RPMI7951 (cell line): ENCODE measurements around the gene KRTAP2-4. TPM values are rescaled to one million over a fixed set of nuclear protein-coding genes. Genes with fewer than 3 reads are reported as not detected.
"Not testable (repeated sequence)": the region's sequence is repeated elsewhere in the genome, so short reads cannot be mapped to it uniquely, and the experiment has no call there.

Experiments used
- DNase-seq: peaks from one replicate; pipeline ENCODE4 v3.0.0-alpha.2; 2012; ENCODE audit warnings: low read depth
- total RNA-seq: library from RNA; depleted of rRNA; stranded (reverse); fragments of >200 nt; shearing (Covaris generic); gene quantifications from 2 replicates; pipeline ENCODE4 v1.2.3, GENCODE V29; 2014

The KRTAP2-4 gene
- total RNA-seq, 1 experiment from 2014 or later = not detected

DNA sequence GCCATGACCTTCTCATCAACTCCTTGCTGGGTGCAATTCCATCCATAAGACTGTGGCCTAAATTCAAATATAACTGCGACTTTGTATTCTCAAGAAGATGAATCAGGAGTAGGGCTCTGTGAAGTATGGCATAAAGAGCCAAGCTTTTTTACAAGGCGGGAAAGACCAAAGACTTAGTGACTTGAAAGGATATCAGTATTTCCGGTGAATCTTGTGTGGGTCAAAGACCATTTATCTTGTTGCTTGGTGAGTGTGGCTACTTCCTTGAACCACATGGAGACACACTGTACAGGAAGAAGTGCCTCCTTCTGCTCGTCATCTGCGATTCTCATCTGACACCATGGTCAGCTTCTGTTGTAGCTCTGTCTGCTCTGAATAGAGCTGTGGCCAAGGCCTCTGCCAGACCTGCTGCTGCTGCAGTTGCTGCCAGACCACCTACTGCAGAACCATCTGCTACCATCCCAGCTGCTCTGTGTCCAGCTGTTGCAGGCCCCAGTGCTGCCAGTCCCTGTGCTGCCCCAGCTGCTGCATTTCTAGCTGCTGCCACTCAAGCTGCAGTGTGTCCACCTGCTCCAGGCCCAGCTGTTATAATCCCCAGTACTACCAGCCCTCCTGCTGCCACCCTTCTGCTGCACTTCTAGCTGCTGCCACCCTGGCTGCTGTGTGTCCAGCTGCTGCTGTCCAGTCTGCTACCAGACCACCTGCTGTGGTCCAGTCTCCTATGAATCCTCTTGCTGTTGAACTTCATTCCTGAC lies 6.1 kb upstream of the KRTAP2-4 start:
- no peak for DNase-seq

DNA sequence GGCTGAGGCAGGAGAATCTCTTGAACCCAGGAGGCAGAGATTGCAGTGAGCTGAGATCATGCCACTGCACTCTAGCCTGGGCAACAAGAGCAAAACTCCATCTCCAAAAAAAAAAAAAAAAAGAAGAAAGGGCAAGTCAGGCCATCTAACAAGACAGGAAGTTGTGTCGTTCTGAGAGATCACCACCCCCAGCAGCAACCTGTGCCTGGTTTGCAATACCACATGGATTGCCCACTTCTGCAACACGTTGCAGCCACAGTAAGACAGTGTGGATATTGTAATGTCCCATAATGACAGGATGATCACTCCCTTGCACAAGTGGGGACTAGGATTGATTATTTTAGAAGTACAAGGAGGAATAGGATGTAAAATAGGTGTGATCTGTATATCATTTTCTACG lies 3.4 kb upstream of the KRTAP2-4 start:
- no peak for DNase-seq

DNA sequence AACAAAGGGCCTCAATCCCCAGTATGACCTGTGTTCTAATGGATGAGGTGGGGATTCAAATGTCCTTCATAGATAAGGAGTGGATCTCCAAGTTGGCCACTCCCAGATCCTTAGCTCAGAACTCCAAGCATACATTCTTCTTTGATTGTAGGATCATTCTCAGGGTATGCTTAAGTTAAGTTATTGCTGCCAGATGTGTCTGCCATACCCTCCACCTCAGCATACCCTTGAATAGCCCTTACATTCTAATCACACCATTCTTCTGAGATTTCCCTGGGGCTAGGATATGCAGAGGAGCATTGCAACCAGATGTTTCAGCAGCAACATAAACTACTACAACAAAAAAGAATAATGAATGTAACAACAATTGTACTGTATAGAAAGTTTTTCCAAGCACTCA lies 1.6 kb upstream of the KRTAP2-4 start:
- DNase-seq = peak; percentile 86

DNA sequence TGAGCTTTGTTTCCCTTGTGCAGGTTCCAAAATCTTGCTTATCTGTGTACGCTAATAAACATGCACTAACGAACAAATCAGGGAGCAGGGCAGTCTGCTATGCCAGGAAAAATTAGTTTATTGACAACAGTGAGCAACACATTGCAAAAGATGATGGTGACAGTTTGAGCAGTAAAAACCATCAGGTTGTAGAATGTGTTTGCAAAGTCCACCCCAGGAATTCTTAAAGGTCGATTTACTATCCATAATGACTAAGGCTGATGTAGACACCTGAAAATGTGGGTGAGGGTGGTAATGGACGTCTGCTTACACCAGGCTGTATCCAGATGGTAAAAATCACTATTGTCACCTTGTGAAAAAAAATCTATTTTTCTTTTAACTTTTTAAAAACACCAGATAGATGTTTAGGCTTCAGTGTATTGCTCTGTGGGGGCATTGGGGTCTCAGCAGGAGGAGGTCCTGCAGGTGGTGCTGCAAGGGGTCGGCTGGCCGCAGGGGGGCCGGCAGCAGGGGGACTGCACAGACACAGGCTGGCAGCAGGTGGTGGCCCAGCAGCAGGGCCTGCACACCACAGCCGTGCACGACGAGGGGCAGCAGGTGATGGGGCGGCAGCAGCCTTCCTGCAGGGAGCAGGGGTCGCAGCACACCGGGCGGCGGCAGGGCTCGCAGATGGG lies 526 bp downstream of the KRTAP2-4 start:
- not testable (repeated sequence) for DNase-seq

DNA sequence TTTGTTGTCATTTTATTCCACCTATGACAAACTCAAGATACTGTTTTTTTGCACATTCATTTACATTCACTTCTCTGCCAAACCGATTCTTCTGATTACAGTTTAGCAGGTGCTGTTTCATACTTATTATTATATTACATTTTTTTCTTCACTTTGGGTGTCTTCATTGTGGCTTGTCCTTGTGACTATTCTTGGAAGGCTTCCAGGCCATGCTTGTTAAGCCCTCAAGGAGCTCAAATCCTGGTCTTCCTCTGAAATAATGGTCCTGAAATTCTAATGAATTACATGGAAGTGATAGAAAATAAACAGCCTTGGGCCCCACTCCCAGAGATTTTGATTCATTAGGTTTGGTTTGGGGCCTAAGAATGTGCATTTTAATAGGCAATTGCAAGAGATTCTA lies 1.4 kb downstream of the KRTAP2-4 start:
- no peak for DNase-seq

DNA sequence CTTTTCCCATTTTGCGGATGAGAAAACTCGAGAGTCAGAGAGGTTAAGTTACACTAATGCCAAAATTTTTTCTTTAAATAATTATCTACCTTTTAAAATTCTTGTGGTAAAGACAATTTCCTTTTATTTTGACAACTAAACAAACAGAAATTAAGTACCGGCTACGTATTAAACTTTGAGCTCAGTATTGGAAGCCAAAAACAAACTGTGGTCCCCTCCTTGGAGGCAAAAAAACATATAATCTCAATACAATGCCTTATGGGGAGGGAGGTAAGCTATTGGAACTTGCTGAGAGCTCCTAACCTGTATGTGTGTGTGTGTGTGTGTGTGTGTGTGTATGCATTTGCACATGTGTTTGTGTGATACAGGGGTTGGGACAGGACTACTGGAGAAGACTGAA lies 2.2 kb downstream of the KRTAP2-4 start:
- no peak for DNase-seq

DNA sequence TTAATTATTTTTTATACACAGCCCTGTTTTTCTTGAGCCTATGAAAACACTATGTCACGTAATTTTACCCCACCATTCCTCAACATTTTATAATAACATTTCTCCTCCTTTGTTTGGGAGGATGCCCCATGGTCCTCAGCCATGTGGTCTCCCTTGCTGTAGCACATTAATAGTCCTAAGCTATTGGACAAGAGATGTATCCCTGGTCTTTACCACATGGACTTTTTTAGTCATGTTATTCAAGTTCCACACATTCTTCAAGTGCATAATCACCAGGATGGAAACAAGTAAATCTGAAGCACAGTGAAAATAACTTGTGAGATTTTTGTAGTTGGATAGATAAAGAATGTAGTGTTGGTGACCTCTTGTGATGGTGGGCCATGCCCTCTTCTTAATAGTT lies 3.7 kb downstream of the KRTAP2-4 start:
- DNase-seq = peak; percentile 88

DNA sequence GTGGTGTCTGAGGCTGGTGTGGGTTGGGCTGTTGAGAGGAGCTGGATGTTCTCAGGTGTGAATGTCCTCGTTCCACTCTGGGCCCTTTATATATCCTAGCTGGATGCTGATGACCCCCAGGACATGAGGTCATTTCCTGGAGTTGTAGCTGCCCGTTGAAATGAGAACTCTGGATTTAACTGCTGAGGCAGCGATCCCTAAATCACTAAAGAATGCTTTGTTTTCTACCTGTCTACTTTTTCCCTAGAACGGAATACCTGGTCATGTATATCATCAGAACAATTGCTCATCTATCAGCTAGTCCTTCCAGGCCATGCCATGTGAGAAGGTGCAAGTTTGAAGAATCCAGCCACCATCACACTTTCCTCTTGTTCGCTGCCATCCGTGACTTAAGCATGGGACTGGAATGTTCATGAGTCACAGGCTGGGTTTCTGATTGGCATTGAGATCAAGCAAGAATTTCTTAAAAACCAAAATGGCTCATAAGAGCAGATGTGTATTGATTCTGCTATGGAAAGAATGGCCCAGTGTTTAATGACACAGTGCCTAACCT lies 5.6 kb downstream of the KRTAP2-4 start, which contains the start of gene KRTAP2-3:
Gene KRTAP2-3, minus strand, starts transcription at position 63 of the 553 bp plus-strand sequence. CDS start 64 bp downstream, outside the sequence.
- peak; percentile 93 for DNase-seq

DNA sequence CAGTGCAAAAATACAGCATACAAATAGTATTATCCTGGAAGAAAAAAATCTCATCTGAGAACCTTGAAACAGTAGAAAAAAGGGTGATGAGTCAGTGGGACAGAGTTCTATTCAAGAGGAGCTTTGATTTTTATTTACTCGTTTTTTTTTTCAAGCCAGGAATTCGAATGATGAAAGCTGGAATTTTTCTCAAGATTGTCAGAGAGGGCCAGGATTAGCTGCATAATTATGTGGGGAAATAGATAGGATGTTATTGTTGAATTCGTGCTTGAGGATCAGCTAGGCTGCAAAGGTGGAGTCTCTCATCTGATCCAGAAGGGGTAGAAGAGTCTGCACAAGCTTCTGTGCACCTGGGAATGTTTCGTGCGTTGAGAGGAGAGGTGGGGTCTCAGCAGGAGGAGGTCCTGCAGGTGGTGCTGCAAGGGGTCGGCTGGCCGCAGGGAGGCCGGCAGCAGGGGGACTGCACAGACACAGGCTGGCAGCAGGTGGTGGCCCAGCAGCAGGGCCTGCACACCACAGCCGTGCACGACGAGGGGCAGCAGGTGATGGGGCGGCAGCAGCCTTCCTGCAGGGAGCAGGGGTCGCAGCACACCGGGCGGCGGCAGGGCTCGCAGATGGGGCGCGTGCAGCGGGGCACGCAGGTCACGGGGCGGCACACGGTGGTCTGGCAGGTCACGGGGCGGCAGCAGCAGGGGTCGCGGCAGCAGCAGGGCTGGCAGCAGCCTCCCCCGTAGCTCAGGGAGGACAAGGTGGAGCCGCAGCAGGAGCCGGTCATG lies 6.2 kb downstream of the KRTAP2-4 start:
- peak; percentile 81 for DNase-seq

DNA sequence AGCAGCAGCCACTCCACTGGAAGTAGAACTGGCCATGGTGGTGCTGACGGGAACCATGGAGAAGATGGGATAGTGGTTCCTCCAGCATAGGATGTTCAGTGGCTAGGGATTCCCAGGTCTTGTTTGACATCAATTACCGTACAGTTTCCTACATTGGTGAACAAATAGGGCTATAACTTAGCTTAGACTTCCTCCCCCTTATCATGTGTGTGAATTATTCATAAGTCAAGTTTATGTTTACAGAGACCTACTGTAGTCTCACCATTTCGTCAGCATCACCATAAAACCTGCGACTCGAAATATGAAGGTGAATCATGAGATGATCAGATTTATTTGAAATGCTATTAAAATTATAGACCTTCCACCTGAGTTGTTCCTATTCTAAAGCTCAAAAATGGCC lies 6.9 kb downstream of the KRTAP2-4 start:
- no peak for DNase-seq

DNA sequence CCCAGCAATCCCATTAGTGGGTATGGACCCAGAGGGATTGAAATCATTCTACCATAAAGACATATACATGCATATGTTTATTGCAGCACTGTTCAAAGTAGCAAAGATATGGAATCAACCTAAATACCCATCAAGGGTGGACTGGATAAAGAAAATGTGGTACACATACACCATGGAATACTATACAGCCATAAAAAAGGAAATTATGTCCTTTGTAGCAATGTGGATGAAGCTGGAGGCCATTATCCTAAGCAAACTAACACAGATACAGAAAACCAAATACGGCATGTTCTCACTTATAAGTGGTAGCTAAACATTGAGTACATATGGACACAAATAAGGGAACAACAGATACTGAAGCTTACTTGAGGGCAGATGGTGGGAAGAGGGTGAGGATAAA lies 8.1 kb downstream of the KRTAP2-4 start:
- no peak for DNase-seq

DNA sequence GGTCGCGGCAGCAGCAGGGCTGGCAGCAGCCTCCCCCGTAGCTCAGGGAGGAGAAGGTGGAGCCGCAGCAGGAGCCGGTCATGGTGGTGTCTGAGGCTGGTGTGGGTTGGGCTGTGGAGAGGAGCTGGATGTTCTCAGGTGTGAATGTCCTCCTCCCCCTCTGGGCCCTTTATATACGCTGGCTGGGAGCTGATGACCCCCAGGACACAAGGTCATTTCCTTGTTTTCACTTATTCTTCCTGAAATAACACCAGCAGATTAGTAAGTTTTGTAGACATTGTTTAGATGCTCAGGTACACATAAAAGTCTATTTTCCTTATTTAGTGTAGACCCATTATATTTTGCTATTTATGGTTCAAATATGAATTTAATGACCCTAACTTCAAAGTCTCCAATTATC lies 10.5 kb downstream of the KRTAP2-4 start, which contains the start of gene KRTAP2-2:
Gene KRTAP2-2, minus strand, starts transcription at position 101 of the 400 bp plus-strand sequence. Its CDS starts 19 bp downstream, at position 82.
- not testable (repeated sequence) for DNase-seq

DNA sequence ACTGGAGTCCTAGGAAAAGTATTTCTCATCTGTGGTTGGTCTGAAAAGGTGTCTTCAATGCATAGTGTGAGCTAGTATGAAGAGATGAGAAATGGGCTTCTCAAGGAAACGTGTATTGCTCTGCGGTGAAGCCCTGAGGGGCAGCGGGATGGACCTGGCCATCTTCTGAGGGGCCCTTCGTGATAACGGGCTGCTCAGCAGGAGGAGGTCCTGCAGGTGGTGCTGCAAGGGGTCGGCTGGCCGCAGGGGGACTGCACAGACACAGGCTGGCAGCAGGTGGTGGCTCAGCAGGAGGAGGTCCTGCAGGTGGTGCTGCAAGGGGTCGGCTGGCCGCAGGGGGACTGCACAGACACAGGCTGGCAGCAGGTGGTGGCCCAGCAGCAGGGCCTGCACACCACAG lies 11.1 kb downstream of the KRTAP2-4 start:
- DNase-seq = not testable (repeated sequence)

DNA sequence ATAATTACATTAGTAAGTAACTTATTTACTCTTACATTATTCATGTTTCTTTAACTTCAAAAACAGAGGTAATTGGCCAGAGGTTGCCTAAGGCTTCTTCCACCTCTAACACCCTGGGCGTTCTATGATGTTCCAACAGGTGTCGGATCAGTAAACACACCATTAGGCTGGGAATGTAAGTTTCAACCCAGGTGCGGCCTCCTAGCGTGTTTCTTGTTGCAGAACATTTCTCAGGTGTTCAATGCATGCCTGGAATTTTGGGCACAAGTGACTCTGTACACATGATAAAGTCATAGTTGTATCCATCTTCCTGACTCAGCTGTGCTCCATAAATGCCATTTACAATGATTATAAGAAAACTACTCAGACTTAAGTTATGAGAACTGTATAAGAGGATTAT lies 11.7 kb downstream of the KRTAP2-4 start:
- no peak for DNase-seq

DNA sequence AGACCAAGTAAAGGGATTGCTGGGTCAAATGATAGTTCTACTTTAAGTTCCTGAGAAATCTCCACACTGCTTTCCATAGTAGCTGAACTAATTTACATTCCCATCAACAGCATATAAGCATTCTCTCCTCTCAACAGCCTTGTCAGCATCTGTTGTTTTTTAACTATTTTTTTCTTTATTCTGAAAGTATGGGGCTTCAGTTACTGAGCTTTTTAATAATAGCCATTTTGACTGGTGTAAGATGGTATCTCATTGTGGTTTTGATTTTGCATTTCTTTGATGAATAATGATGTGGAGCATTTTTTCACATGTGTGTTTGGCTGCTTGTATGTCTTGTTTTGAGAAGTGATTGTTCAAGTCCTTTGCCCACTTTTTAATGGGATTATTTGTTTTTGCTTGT lies 13.1 kb downstream of the KRTAP2-4 start:
- DNase-seq = peak; percentile 66

DNA sequence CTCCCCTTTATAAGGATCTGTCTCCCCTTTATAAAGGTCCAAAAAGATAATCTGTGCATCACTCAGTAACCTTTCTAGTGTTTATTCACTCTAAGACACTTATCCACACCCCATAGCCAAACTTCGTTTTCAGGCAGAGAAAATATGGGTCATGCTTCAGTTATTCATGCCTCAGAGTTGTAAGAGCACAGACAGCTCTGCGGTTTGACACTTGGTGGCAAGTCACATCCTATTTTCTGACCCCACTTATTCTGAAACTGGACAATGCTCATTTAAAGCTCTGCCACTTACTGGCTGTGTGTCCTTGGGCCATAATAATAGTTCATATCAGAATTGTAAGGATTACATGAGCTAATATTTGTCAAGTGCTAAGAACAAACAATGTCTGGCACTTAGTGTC lies 16.6 kb downstream of the KRTAP2-4 start:
- DNase-seq = peak; percentile 90

DNA sequence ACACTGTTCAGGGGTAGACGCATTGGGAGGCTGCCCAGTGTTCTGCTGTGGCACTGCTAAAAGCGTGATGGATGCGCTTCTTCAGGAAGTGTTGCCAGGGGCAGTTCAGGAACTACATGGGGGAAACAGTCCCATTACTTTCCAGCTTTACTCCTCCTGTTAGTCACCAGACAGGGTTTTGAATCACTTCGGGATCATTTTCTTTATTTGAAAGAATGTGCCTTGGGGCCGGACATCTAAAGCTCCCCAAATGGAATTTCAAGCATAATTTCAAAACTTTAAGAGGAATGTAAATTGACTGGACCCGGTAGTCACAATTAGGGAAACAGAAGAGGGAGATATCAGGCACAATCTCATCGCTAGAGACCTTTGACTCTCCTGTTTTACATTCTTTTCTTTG lies 17.2 kb downstream of the KRTAP2-4 start:
- DNase-seq = peak; percentile 92

DNA sequence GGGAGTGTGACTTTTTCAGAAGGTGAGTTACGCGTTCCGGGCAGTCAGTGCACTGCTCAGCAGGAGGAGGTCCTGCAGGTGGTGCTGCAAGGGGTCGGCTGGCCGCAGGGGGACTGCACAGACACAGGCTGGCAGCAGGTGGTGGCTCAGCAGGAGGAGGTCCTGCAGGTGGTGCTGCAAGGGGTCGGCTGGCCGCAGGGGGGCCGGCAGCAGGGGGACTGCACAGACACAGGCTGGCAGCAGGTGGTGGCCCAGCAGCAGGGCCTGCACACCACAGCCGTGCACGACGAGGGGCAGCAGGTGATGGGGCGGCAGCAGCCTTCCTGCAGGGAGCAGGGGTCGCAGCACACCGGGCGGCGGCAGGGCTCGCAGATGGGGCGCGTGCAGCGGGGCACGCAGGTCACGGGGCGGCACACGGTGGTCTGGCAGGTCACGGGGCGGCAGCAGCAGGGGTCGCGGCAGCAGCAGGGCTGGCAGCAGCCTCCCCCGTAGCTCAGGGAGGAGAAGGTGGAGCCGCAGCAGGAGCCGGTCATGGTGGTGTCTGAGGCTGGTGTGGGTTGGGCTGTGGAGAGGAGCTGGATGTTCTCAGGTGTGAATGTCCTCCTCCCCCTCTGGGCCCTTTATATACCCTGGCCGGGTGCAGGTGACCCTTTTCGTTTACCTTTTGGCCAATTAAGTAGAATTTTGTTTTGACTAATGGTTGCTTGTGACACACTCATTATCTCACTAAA lies 18.8 kb downstream of the KRTAP2-4 start, which contains the start of gene KRTAP2-1:
Gene KRTAP2-1, minus strand, starts transcription at position 582 of the 731 bp plus-strand sequence. Its CDS starts 49 bp downstream, at position 533.
- not testable (repeated sequence) for DNase-seq

DNA sequence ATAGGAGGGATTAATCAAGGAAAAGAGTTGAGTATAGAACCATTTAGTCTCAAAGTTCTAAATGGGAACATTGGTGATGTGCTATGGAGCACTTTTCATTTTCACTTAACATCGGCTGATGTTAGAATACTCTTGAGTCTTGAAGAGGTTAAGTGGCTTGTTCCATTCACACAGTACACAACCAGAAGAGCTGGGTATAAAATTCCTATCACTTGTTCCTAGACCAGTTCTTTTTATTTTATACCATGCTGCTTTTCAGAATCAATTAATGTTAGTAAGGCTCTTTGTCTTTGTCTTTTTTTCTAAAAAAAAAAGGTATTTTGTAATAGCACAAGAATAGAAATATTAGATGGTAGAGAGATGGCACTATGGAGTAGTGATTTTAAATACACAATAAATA lies 22.7 kb downstream of the KRTAP2-4 start:
- DNase-seq = no peak

DNA sequence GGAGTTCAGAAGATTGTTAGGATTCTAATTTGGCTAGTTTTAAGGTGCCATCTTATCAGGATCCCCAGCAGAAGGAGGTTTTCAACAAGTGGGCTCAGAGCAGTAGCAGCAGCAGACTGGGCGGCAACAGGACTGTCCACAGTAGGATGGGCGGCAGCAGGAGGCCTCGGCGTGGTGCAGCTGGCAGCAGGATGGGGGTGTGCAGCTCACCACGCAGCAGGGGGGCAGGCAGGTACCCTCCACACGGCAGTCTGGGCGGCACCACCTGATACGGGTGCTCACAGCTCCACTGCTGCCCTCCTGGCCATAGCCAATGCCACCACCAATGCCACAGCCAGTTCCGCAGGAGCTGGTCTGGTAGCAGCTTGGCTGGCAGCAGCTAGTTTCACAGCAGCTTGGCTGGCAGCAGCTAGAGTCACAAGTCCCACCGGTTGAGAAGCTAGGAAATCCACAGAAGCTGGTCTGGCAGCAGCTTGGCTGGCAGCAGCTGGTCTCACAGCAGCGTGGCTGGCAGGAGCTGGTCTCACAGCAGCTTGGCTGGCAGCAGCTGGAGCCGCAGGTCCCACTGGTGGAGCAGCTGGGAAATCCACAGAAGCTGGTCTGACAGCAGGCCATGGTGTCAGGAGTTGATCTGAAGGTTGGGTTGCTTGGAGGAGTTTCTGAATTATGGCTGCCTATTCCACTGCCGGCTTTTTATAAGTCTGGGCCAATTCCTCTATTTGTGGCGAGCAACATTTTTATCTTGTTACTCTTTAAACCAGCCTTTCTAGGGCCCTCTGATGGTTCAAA lies 24.7 kb downstream of the KRTAP2-4 start, which contains the start of gene KRTAP1-1:
Gene KRTAP1-1, minus strand, starts transcription at position 668 of the 789 bp plus-strand sequence. Its CDS starts 53 bp downstream, at position 615.
- peak; percentile 18 for DNase-seq
